Peyer's patch (tissue), 4 donors: ENCODE measurements around the gene RPL14. TPM values are rescaled to one million over a fixed set of nuclear protein-coding genes. Genes with fewer than 3 reads are reported as not detected.

Experiments used
- DNase-seq, 3 donors: peaks; one replicate each; pipeline ENCODE4 v3.0.0-alpha.2; 2017 to 2019
- H3K27ac ChIP-seq, 4 donors: fragments of 200-600 bp; sonication (generic); one replicate each; pipeline ENCODE4 v1.5.1; 2016 to 2019
- H3K27me3 ChIP-seq, 2 donors: fragments of 200-600 bp; sonication (generic); one replicate each; pipeline ENCODE4 v1.5.1; 2019
- H3K36me3 ChIP-seq, 3 donors: fragments of 200-600 bp; sonication (generic); one replicate each; pipeline ENCODE4 v1.5.1; 2016 to 2019
- H3K4me1 ChIP-seq, 4 donors: fragments of 200-600 bp; sonication (generic); one replicate each; pipeline ENCODE4 v1.5.1; 2016 to 2019
- H3K4me3 ChIP-seq, 4 donors: fragments of 200-600 bp; sonication (generic); 1 replicate in 3 of 4; 2 replicates in 1 of 4; pipeline ENCODE4 v1.5.1; 2016 to 2019; ENCODE audit warnings: mild to moderate bottlenecking in 1 of 4
- H3K9me3 ChIP-seq, 4 donors: fragments of 200-600 bp; sonication (generic); one replicate each; pipeline ENCODE4 v1.5.1; 2016 to 2019; ENCODE audit warnings: mild to moderate bottlenecking in 1 of 4
- POLR2A ChIP-seq, 2 donors: fragments of 450-650 bp; IDR thresholded peaks; one replicate each; pipeline ENCODE4 v1.5.1; 2017; ENCODE audit warnings: antibody characterized with exemption in 2 of 2, mild to moderate bottlenecking in 2 of 2, moderate library complexity in 2 of 2
- small RNA-seq, 2 donors: library from RNA; depleted of rRNA; stranded (forward); fragments of <200 nt; gene quantifications; one replicate each; pipeline ENCODE3, GENCODE V24; 2016
- total RNA-seq, 4 donors: library from RNA; depleted of rRNA; stranded (reverse); fragments of >200 nt; gene quantifications; one replicate each; pipeline ENCODE4 v1.1.0, GENCODE V29; 2016
- TF ChIP-seq, protein P1 (sequence below), 6 experiments: fragments of 450-650 bp in 4 of 6; fragments of 200-600 bp in 2 of 6; sonication (generic) in 1 of 6; IDR thresholded peaks; one replicate each; pipeline ENCODE4 v1.5.1; 2017 to 2019; ENCODE audit warnings: antibody characterized with exemption in 6 of 6, mild to moderate bottlenecking in 3 of 6, moderate library complexity in 1 of 6

Gene RPL14
- total RNA-seq, 4 donors from 2014 or later: 102 to 406 (median 172) TPM

- H3K9me3 ChIP-seq: no peaks in the 10 kb centered on the region
- peaks cover 0 to 15% (median 0%) of the 10 kb centered on the region in 4 donors for H3K4me1 ChIP-seq
- DNase-seq: peak; percentile 58 to 85 (median 82)
- peak within 1 kb of the TSS; percentile 30 to 72 (median 62) for H3K27ac ChIP-seq
- H3K36me3 ChIP-seq: peaks cover 0 to 3% (median 0%) of the 10 kb centered on the region in 3 donors
- H3K4me3 ChIP-seq: peak within 1 kb of the TSS; percentile 53 to 72 (median 59)
- H3K27me3 ChIP-seq: no peaks in the 10 kb centered on the region
- TF ChIP-seq, protein P1, sequence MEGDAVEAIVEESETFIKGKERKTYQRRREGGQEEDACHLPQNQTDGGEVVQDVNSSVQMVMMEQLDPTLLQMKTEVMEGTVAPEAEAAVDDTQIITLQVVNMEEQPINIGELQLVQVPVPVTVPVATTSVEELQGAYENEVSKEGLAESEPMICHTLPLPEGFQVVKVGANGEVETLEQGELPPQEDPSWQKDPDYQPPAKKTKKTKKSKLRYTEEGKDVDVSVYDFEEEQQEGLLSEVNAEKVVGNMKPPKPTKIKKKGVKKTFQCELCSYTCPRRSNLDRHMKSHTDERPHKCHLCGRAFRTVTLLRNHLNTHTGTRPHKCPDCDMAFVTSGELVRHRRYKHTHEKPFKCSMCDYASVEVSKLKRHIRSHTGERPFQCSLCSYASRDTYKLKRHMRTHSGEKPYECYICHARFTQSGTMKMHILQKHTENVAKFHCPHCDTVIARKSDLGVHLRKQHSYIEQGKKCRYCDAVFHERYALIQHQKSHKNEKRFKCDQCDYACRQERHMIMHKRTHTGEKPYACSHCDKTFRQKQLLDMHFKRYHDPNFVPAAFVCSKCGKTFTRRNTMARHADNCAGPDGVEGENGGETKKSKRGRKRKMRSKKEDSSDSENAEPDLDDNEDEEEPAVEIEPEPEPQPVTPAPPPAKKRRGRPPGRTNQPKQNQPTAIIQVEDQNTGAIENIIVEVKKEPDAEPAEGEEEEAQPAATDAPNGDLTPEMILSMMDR (IDR thresholded peaks at IDR 0.05): peak in 3 of 6 experiments; percentile 19 to 29 (median 28)
- TF ChIP-seq POLR2A (IDR thresholded peaks at IDR 0.05): peak; percentile 31 to 35
Measured at GRCh38 chr3:40505599-40506462, 48.7 kb downstream of the RPL14 start, which contains the start of gene ZNF620. Gene ZNF620, plus strand, starts transcription at chr3:40506039. Its CDS starts 314 bp downstream, at chr3:40506353.

GRCh38 chr3:40511031-40511718 lies 54.0 kb downstream of the RPL14 start:
- H3K36me3 ChIP-seq: peaks cover 0 to 13% (median 0%) of the 10 kb centered on the region in 3 donors
- H3K4me1 ChIP-seq: peaks cover 0 to 5% (median 0%) of the 10 kb centered on the region in 4 donors
- no peaks in the 10 kb centered on the region for H3K27me3 ChIP-seq
- no peak overlapping the region for H3K27ac ChIP-seq
- no peak overlapping the region for H3K4me3 ChIP-seq
- no peak for TF ChIP-seq POLR2A (IDR thresholded peaks at IDR 0.05)
- TF ChIP-seq, protein P1 (IDR thresholded peaks at IDR 0.05): no peak
- no peak for DNase-seq
- H3K9me3 ChIP-seq: no peaks in the 10 kb centered on the region

DNA sequence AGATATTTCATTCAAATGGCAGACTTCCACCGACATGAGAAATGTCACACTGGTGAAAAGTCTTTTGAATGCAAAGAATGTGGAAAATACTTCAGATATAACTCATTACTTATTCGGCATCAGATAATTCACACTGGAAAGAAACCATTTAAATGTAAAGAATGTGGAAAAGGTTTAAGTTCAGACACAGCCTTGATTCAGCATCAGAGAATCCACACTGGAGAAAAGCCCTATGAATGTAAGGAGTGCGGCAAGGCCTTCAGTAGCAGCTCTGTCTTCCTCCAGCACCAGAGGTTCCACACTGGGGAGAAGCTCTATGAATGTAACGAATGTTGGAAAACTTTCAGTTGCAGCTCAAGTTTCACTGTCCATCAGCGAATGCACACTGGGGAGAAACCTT lies 59.1 kb downstream of the RPL14 start:
- Histone ChIP-seq H3K36me3 (peaks cover 0 to 15% (median 0%) of the 10 kb centered on the region in 3 donors), H3K4me3 (no peak overlapping the region), H3K27ac (no peak overlapping the region), H3K4me1 (no peaks in the 10 kb centered on the region), H3K9me3 (no peaks in the 10 kb centered on the region), H3K27me3 (no peaks in the 10 kb centered on the region)
- DNase-seq: no peak
- TF ChIP-seq POLR2A (IDR thresholded peaks at IDR 0.05): no peak
- TF ChIP-seq, protein P1 (IDR thresholded peaks at IDR 0.05): no peak

- no peak for DNase-seq
- Histone ChIP-seq H3K27ac (no peak overlapping the region), H3K4me3 (no peak overlapping the region), H3K36me3 (peaks cover 0 to 15% (median 0%) of the 10 kb centered on the region in 3 donors), H3K27me3 (no peaks in the 10 kb centered on the region), H3K9me3 (no peaks in the 10 kb centered on the region), H3K4me1 (no peaks in the 10 kb centered on the region)
- TF ChIP-seq POLR2A (IDR thresholded peaks at IDR 0.05): no peak
- TF ChIP-seq, protein P1 (IDR thresholded peaks at IDR 0.05): no peak
Measured at GRCh38 chr3:40518067-40518466, 60.9 kb downstream of the RPL14 start.

Small RNA genes lying within 50 kb of the gene (small RNA-seq; reads per million reads assigned to genes)
- gene RNU5B-2P: 0 to 0.13 reads per million in 2 donors

Other genes with a start within 250 kb of the RPL14 start
- 10 to 100 TPM; 24.3 to 35.7 (median 32.5) TPM for gene EIF1B, start 147.6 kb upstream of the RPL14 start, total RNA-seq
- 1 to 10 TPM in 1 of 4 donors, under 1 TPM in 2, not detected in 1; 0.53 to 1.2 (median 0.67) TPM for gene ENTPD3, start 70.2 kb upstream of the RPL14 start, total RNA-seq
- 10 to 100 TPM in 3 of 4 donors, 1 to 10 TPM in 1; 5.1 to 14.9 (median 12.8) TPM for gene ZNF619, start 19.8 kb downstream of the RPL14 start, total RNA-seq
- 1 to 10 TPM; 4.4 to 6.7 (median 5.6) TPM for gene ZNF620, start 48.7 kb downstream of the RPL14 start, total RNA-seq
- 10 to 100 TPM; 13.3 to 50.3 (median 30.3) TPM for gene ZNF621, start 67.6 kb downstream of the RPL14 start, total RNA-seq